CD4-positive, alpha-beta T cell treated with Interleukin-17A for 4 hours (primary cell): ENCODE measurements around the gene CNPY3.
"Not testable (repeated sequence)": the region's sequence is repeated elsewhere in the genome, so short reads cannot be mapped to it uniquely, and the experiment has no call there.

Experiments
- DNase-seq: peaks from one replicate; pipeline ENCODE4 v3.0.0-alpha.2; 2020; ENCODE audit warnings: mixed read lengths

Gene CNPY3

GRCh38 chr6:42928986-42929820 is at the start of gene CNPY3:
Gene CNPY3 (plus strand): TSS chr6:42929480. CDS start chr6:42929571, 91 bp downstream.
- DNase-seq, result peak; percentile 94

DNA sequence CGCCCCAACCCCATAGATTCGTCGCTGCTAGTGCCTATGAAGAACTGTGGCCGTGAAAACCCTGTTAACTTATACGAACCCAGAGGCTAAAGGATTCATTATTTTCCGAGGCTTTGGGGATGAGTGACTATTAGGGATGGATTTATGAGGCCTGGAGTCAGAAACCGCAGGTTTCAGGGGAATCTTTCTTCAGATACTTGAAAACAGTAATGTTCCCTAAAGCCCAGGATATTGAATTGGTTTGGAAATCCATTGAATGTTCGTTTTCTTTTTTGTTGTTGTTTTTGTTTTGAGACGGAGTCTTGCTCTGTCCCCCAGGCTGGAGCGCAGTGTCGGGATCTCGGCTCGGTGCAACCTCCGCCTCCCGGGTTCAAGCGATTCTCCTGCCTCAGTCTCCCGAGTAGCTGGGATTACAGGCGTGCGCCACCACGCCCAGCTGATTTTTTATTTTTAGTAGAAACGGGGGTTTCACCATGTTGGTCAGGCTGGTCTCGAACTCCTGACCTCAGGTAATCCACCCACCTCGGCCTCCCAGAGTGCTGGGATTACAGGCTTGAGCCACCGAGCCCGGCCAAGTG is 49.0 kb upstream of the CNPY3 start:
- not testable (repeated sequence) for DNase-seq

DNA sequence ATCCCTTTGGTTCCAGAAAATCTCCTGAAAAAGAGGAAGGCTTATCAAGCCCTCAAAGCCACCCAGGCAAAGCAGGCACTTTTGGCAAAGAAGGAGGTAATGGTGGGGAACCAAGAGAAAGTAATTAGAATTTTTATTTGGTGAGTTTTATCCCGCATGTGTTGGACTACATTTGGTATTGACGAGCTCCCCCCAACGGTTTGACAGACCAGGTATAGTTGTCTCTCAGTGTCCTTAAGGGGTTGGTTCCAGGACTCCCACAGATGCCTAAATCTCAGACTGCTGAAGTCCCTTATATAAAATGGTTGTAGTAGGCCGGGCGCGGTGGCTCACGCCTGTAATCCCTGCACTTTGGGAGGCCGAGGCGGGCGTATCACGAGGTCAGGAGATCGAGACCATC is 48.4 kb upstream of the CNPY3 start:
- DNase-seq, result not testable (repeated sequence)

- no peak for DNase-seq
These were observed 43.6 kb upstream of the CNPY3 start for GRCh38 chr6:42885702-42886101.

DNA sequence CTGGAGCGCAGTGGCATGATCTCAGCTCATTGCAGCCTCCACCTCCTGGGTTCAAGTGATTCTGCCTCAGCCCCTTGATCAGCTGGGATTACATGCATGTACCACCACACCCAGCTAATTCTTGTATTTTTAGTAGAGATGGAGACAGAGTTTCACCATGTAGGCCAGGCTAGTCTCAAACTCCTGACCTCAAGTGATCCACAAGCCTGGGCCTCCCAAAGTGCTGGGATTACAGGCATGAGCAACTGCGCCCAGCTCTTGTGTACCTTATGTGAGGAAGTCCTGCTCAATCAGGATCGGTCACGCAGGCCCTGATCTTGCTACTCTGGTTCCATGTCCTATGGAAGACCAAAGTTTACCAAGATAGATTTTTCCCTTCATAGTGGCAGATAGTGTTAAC is 41.1 kb upstream of the CNPY3 start:
- not testable (repeated sequence) for DNase-seq

DNA sequence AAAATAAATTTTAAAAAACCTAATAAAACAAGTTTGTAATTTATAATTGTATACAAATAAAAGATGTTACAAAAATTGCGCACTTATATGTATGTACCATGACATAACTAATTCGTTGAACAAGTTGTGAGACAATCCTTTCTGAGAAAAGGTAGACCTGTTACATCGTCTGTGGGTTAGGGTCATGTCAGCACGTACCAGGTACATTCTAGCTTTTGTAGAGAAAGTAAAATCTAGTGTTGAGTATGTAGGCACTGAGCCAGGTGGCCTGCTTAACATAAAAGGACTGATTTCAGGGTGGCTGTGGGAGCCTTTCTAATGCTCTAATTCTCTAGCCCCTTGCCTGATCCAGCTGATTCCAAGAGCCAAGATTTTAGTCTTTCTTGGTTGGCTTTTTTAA is 39.5 kb upstream of the CNPY3 start:
- no peak for DNase-seq

DNA sequence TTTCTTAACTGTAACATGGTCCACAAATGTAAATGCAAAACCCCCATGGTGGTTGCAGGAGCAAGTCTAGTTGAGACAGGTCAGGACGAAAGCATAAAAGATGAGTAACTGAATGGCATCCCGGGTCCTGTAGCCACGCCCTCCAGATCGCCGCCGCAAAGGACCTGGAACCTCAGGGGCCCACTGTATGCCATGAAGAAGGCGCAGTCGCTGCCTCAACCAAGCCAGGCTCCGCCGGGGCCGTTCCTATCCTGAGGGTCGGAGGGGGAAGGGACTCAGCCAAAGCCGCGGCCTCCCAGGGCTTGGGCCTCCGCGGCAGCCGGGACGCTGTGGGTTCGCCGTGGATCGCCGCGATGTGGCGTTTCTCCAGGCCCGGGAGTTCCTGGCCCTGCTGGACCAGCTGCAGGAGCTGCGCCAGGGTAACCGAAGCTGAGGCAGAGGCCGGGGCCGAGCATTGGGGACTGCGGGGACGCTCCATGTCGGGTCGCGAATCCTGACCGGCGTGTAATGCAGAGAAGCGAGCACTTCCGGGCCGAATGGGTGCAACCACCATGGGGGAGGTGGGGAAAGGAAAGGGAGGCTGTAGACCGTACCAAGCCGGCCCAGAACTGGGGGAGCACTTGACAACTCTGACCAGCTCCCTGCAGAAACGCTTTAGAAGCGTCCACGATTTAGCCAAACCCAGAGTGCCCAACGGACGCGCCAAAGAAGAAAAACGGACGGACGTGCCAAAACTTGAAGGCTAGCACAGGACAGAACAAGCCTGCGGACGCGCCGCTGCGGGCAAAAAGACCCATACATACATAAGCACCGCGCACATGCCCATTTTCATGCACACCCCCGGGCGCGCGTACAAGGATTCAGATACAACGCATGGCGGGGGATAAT is 38.7 kb upstream of the CNPY3 start:
- peak; percentile 91 for DNase-seq

- DNase-seq, result no peak
These were observed 38.0 kb upstream of the CNPY3 start for GRCh38 chr6:42891199-42891722.

DNA sequence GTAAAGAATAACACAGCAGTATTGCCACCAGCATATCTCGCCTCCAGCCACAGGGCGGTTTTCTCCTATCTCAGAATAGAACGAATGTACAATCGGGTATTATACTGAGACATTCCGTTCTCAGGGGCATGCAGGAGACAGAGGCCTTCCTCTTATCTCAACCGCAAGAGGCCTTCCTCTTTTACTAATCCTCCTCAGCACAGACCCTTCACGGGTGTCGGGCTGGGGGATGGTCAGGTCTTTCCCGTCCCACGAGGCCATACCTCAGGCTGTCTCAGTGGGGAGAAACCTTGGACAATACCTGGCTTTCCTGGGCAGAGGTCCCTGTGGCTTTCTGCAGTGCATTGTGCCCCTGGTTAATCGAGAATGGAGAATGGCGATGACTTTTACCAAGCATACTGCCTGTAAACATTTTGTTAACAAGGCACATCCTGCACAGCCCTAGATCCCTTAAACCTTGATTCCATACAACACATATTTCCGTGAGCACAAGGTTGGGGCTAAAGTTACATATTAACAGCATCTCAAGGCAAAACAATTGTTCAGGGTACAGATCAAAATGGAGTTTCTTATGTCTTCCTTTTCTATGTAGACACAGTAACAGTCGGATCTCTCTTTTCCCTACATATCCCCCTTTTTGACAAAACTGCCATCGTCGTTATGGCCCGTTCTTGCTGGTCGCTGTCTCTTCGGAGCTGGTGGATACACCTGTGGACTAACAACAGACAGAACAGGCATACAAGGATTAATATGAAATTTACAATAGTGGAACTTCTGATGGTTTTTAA is 35.0 kb upstream of the CNPY3 start:
- not testable (repeated sequence) for DNase-seq

GRCh38 chr6:42896178-42896719 is 33.0 kb upstream of the CNPY3 start:
- no peak for DNase-seq

GRCh38 chr6:42898891-42899361 is 30.4 kb upstream of the CNPY3 start:
- peak; percentile 77 for DNase-seq

DNA sequence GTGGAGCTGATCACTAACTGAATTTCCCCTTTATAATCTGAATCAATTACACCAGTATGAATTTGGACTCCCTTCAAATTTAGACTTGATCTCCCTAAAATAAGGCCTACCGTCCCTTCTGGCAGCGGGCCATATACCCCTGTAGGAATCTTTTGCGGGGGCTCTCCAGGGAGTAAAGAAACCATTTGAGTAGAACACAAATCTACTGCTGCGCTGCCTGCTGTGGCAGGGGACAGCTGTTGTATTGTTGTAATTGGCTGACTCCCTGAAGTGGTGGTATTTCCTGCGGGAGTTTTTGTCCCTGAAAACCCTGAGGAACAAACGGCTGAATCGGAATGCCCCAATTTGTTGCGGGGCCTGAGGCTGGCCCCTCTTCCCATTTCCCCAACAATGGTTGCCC is 29.4 kb upstream of the CNPY3 start:
- no peak for DNase-seq

GRCh38 chr6:42901538-42901957 is 27.7 kb upstream of the CNPY3 start:
- DNase-seq, result peak; percentile 76

DNA sequence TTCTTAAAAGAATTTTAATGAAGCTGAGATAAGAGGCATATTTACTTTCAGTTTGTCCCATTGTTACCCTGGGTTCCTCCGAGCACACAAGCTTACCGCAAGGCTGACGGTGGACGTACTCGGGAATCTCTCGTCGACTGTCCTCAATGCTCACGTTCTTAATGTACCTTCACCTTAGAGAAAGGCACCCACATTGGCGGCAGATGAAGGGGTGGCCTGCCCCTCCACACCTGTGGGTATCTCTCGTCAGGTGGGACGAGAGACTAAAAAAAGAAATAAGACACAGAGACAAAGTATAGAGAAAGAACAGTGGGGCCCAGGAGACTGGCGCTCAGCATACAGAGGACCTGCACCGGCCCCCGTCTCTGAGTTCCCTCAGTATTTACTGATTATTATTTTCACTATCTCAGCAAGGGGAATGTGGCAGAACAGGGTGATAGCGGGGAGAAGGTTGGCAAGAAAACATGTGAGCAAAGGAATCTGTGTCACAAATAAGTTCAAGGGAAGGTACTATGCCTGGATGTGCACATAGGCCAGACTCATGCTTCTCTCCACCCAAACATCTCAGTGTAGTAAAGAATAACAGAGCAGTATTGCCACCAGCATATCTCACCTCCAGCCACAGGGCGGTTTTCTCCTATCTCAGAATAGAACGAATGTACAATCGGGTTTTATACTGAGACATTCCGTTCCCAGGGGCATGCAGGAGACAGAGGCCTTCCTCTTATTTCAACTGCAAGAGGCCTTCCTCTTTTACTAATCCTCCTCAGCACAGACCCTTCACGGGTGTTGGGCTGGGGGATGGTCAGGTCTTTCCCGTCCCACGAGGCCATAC is 26.6 kb upstream of the CNPY3 start:
- not testable (repeated sequence) for DNase-seq

DNA sequence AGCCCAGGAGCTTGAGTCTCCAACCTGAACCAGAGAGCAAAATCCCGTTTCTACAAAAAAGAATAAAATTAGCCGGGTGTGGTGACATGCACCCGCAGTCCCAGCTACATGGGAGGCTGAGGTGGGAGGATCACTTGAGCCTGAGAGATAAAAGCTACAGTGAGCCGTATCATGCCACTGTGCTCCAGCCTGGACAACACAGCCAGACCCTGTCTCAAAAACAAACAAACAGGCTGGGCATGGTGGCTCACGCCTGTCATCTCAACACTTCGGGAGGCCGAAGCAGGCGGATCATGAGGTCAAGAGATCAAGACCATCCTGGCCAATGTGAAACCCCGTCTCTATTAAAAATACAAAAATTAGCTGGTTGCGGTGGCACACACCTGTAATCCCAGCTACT is 24.8 kb upstream of the CNPY3 start:
- DNase-seq, result no peak

- no peak for DNase-seq
These were observed 21.9 kb upstream of the CNPY3 start for GRCh38 chr6:42907336-42907735.

DNA sequence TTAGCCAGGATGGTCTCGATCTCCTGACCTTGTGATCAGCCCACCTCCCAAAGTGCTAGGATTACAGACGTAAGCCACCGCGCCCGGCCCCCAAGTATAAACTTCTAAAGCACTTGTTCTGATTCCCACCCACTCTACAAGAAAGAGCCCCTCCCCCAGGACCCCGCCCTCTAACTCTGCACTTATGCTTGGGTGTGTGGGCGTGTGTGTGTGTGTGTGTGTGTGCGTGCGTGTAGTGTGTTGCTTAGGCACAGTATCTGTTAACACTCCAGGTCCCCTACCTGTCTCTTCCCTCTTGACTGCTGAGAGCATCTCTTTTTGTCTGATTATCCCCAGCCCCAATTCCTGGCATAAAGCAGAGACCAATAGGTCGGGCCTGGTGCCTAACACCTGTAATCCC is 19.4 kb upstream of the CNPY3 start:
- no peak for DNase-seq

DNA sequence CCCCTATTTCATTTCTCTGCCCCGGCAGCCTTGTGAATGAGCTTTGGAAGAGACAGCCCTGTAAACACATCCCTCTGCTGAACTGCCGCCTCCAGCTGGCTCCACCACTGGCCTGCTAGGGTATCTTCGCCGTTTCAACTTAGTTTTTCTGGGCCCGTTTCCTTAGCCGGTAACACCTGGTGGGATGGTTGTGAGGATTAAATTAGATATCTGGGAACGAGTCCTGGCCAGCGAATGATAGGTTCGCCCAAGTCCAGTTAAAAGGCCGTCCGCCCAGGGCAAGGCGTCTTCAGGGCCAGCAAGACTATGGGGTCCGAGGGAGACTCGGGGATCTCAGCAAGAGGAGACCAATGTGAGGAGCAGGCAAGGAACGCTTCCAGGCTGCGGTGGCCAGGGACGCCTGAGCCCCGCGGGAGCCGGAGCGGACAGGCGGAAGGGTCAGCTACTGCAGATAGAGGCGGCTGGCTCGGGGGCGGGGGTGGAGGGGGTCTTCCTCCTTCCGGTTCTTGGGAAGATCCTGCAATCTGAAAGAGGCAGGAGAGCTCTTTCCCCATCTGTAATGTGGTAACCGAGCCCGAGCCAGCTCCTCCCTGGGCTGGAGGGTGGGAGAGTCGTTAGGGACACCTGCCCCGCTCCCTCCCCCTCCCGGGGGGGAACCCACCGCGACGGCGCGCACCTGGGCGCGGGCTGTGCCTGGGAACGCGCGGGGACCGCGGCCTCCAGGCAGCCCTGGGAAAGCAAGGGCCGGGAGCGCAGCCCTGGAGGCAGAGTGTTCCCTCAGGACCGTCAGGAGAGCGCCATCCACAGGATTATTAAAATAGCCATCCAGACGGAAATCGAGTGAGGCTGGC is 17.9 kb upstream of the CNPY3 start:
- no peak for DNase-seq

DNA sequence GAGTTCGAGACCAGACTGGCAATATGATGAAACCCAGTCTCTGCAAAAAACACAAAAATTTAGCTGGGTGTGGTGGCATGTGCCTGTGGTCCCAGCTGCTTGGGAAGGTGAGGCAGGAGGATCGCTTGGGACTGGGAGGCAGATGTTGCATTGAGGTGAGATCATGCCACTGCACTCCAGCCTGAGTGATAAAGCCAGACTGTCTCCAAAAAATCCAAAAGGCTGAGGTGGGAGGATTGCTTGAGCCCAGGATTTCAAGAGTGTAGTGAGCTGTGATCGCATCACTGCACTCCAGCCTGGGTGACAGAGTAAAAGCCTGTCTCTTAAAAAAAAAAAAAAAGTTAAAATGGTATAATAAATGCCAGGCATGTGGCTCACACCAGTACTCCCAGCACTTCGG is 14.7 kb upstream of the CNPY3 start:
- no peak for DNase-seq

DNA sequence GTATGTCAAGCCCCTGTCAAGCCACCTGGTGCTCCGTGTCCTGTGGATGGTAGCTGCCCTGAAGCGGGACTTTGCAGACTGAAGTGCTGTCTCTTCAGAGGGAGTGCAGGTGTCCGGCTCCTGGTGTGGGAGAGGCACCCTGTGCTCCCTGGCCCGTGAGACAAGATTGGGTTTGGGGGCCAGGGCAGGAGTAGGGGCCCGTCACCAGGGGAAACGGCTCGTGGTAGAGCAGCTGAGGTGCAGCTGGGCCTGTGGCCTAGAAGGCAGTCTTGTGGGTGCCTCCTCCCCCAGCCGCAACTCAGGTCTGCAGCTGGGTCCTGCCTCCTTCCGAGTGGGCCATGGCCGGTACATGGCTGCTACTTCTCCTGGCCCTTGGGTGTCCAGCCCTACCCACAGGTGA is 13.5 kb upstream of the CNPY3 start, which contains the start of gene PTCRA:
Gene PTCRA (plus strand): TSS at position 322 of the 400 bp plus-strand sequence. CDS start 17 bp downstream, at position 339.
- no peak for DNase-seq
